Left lung (tissue), 10 donors: ENCODE data around the gene SCUBE1. TPM values are rescaled to one million over a fixed set of nuclear protein-coding genes. Genes with fewer than 3 reads are reported as not detected.

ENCODE experiments used
- ATAC-seq: fragments of 200-7000 bp; cut with Tn5 transposase; one replicate; pipeline ENCODE4 v1.9.1; 2020; ENCODE audit warnings: moderate library complexity
- DNase-seq, 4 donors: peaks; one replicate each; pipeline ENCODE4 v3.0.0-alpha.2; 2013 to 2020
- H3K27ac ChIP-seq, 2 donors: fragments of 200-600 bp; sonication (generic) in 1 of 2; one replicate each; pipeline versions ENCODE4 v1.5.0 to v1.8.0; 2020 to 2021
- H3K27me3 ChIP-seq, 2 donors: fragments of 200-600 bp; sonication (generic) in 1 of 2; one replicate each; pipeline versions ENCODE4 v1.5.0 to v1.8.0; 2020 to 2021
- H3K36me3 ChIP-seq, 2 donors: fragments of 200-600 bp; sonication (generic) in 1 of 2; one replicate each; pipeline versions ENCODE4 v1.5.0 to v1.8.0; 2020 to 2021
- H3K4me1 ChIP-seq, 2 donors: fragments of 200-600 bp; one replicate each; pipeline ENCODE4 v1.8.0; 2021
- H3K4me3 ChIP-seq, 2 donors: fragments of 200-600 bp; sonication (generic) in 1 of 2; one replicate each; pipeline versions ENCODE4 v1.5.0 to v1.8.0; 2020 to 2021; ENCODE audit warnings: mild to moderate bottlenecking in 1 of 2
- H3K9me3 ChIP-seq, 2 donors: fragments of 200-600 bp; sonication (generic) in 1 of 2; one replicate each; pipeline versions ENCODE4 v1.5.0 to v1.8.0; 2020 to 2021
- CTCF ChIP-seq, 2 donors: fragments of 200-600 bp; sonication (generic) in 1 of 2; IDR thresholded peaks; one replicate each; pipeline versions ENCODE4 v1.5.0 to v1.8.0; 2021; ENCODE audit warnings: antibody characterized with exemption in 2 of 2
- intact Hi-C, 2 donors: fragments of 100-400 bp; cut with DNase I; formaldehyde crosslinking; loops; one replicate each; pipeline versions ENCODE4 v1.11.2 to v1.14.2; 2022
- polyA plus RNA-seq, 6 donors: library from polyadenylated mRNA; unstranded; fragments of 120-200 nt; gene quantifications; one replicate each; pipeline ENCODE4 v1.2.1, GENCODE V29; 2013; ENCODE audit not compliant: insufficient read length in 6 of 6
- total RNA-seq, 2 donors: library from RNA; stranded (reverse); fragmentation: NEBNext Ultra II Directional; extraction: Animal tissue kit (Norgen Biotek cat#: 25700); gene quantifications; one replicate each; pipeline ENCODE4 v1.2.1, GENCODE V29; 2021
- donor health status: DM: no; HTN: yes; CAD: no.
- donor health status: DM: no; HTN: no; CAD: no.

SCUBE1 gene
- total and polyA plus RNA-seq, 8 donors = 1.1 to 5.0 (median 2.0) TPM

DNA sequence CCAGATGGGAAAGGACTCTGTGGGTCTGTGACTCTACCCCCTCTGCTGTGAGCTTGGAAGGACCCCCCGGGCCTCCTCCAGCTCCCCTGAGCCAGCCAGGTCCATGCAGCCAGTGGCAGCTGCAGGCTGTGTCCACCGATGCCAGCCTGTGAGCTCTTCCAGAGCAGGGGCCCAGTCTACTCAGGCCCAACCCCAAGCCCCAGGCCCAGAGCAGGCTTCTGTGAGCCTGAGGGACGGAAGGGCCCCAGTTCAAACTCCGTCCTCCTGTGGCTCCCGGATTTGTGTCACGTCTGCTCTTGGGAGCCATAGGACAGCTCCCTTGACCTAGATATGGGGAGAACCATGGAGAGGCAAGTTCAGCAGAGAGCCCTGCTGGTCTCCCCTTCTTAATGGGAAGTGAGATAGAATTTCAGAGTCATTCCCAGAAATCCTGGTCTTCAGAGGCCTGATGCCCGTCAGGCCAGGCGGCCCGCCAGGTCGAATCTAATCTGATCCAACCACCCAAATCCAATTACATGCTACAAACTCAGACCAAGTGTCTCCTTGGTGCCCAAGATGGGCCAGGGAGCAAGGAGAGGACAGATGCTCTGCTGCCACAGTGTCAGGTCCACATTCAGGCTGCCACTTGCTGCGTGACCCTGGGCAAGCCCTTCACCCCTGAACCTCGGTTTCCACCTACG lies 75.1 kb downstream of the SCUBE1 start:
- Histone ChIP-seq H3K4me3 (no peak overlapping the region), H3K9me3 (no peaks in the 10 kb centered on the region), H3K27ac (no peak overlapping the region), H3K27me3 (peaks cover 0 to 18% of the 10 kb centered on the region in 2 donors), H3K36me3 (no peaks in the 10 kb centered on the region), H3K4me1 (peaks cover 14 to 21% of the 10 kb centered on the region in 2 donors)
- DNase-seq (no peak), ATAC-seq (no peak)
- intact Hi-C loops = no loop called here
- no peak for TF ChIP-seq CTCF (IDR thresholded peaks at IDR 0.05)

DNA sequence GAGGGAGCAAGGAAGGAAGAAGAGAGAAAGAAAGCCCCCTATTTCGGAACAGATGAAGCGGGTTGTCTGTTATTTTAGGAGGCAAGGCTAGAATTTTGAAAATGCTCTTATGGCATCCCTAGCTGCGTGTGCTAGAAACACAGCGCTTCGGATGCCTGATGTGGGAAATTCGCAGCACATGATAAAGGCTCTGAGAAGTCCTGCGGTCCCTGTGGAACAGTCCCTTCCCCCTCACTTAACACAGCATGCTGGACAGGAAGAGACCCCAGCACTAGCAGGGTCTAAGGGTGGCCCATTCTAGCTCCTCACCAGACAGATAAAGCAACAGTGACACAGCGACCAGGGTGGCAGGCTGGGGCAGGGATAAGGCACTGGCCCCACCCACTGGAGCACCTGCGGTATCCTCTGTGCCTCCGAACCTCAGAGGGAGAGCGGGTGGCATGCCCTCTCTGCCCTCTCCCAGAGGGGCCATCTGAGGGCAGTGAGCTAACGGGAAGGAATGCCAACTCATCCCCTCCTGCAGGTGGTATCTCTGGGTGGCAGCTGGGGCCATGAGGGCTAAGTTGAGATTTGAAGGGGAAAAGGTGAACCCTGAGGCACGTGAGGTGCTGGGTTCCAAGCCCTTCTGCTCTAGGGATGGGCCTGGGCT lies 75.7 kb downstream of the SCUBE1 start:
- no peak for TF ChIP-seq CTCF (IDR thresholded peaks at IDR 0.05)
- peaks cover 11 to 27% of the 10 kb centered on the region in 2 donors for H3K4me1 ChIP-seq
- ATAC-seq (no peak), DNase-seq (no peak)
- intact Hi-C loops = no loop called here
- H3K9me3 ChIP-seq = no peaks in the 10 kb centered on the region
- H3K27ac ChIP-seq = no peak overlapping the region
- no peaks in the 10 kb centered on the region for H3K36me3 ChIP-seq
- no peak overlapping the region for H3K4me3 ChIP-seq
- peaks cover 0 to 22% of the 10 kb centered on the region in 2 donors for H3K27me3 ChIP-seq

DNA sequence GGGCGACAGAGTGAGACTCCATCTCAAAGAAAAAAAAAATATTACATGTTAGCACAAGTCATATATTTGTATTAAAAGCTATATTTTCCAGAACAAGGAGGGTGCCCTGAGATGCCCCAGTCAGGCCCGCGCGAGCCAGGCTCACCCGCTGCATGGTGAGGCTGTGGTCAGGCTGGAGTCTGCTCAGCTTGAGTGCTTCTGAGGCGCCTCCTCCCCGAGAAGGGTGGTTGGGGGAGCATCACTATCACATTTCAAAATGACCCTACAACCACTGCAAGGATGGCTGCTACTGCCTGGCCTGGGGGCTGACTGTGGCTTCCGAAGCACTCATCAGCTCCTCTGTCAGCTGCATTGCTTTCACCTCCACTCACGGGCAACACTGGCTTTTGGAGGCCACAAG lies 77.1 kb downstream of the SCUBE1 start:
- H3K27ac ChIP-seq = no peak overlapping the region
- DNase-seq = no peak
- intact Hi-C loops = no loop called here
- no peak for ATAC-seq
- no peak for TF ChIP-seq CTCF (IDR thresholded peaks at IDR 0.05)
- no peak overlapping the region for H3K4me3 ChIP-seq
- peaks cover 7 to 27% of the 10 kb centered on the region in 2 donors for H3K4me1 ChIP-seq
- no peaks in the 10 kb centered on the region for H3K9me3 ChIP-seq
- no peaks in the 10 kb centered on the region for H3K36me3 ChIP-seq
- H3K27me3 ChIP-seq = peaks cover 0 to 22% of the 10 kb centered on the region in 2 donors

- Histone ChIP-seq H3K9me3 (no peaks in the 10 kb centered on the region), H3K4me3 (no peak overlapping the region), H3K36me3 (no peaks in the 10 kb centered on the region), H3K4me1 (peaks cover 12 to 27% of the 10 kb centered on the region in 2 donors), H3K27ac (peak overlapping the region in 1 of 2 donors; percentile 9), H3K27me3 (peaks cover 0 to 22% of the 10 kb centered on the region in 2 donors)
- ATAC-seq (peak; percentile 51), DNase-seq (peak in 3 of 4 donors; percentile 58 to 85 (median 75))
- intact Hi-C loops = no loop called here
- no peak for TF ChIP-seq CTCF (IDR thresholded peaks at IDR 0.05)
These were observed 79.3 kb downstream of the SCUBE1 start for GRCh38 chr22:43263645-43264514.
